Measurements from ENCODE around the gene PIK3AP1.

The PIK3AP1 gene

DNA sequence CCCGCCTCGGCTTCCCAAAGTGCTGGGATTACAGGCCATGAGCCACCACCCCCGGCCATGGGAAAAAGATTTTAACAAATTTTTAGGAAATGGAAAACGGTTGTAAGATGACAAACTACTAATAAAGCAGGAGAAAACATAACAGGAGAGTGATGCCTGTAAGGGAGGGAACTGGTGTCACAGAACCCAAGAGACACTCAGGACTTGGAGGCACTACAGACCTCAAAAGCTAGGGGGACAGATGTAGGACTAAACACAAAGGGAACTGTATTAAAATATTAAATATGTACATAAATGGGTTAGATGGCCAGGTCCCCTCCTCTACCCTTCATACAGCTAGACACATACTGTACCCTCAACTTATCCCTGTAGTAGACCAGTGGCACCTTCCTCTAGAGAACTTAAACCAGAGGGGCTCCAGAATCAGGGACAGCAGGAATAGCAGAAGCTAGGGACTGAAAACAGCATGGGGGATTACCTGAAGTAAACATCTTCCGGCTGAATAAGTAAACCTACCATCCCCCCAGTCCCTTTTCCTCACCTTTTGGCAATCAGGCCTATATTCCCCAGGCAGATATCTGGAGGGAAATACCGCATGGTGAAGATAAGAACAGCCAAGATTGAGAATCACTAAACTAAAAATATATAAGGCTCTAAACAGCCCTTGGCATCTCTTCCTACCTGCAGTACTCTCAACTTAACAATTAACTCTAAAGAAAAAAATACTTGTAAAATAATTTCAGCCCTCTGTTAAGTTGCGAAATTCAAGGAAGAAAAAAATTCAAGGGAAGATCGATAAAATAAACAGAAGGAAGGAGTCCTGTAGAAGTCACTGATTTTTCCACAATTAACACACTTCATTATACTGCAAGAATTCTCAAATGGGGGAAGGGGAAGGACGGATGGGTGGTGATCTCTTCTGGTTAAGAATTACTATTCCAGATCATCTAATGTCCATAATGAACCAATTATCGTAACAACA is 149.0 kb downstream of the PIK3AP1 start:
- H3K79me2 ChIP-seq (ENCODE audit: insufficient read depth, low read length), result peaks cover 93% of the 10 kb centered on the region
- TF ChIP-seq EZH2phosphoT487 (conservative IDR thresholded peaks at IDR 0.05; ENCODE audit: low read length), result no peak
- TF ChIP-seq, protein P1, sequence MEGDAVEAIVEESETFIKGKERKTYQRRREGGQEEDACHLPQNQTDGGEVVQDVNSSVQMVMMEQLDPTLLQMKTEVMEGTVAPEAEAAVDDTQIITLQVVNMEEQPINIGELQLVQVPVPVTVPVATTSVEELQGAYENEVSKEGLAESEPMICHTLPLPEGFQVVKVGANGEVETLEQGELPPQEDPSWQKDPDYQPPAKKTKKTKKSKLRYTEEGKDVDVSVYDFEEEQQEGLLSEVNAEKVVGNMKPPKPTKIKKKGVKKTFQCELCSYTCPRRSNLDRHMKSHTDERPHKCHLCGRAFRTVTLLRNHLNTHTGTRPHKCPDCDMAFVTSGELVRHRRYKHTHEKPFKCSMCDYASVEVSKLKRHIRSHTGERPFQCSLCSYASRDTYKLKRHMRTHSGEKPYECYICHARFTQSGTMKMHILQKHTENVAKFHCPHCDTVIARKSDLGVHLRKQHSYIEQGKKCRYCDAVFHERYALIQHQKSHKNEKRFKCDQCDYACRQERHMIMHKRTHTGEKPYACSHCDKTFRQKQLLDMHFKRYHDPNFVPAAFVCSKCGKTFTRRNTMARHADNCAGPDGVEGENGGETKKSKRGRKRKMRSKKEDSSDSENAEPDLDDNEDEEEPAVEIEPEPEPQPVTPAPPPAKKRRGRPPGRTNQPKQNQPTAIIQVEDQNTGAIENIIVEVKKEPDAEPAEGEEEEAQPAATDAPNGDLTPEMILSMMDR (IDR thresholded peaks at IDR 0.05; ENCODE audit: insufficient read depth, low read length, poor library complexity, severe bottlenecking), result no peak
- H3K27ac ChIP-seq (ENCODE audit: low read depth, low read length), result no peak overlapping the region
- H3K36me3 ChIP-seq (ENCODE audit: low read length), result peaks cover 21% of the 10 kb centered on the region; the same call in 1 of the 2 replicates
- no peak overlapping the region for H3K4me2 ChIP-seq (ENCODE audit: low read depth, low read length, poor library complexity, severe bottlenecking)
- H3K27me3 ChIP-seq (ENCODE audit: low read length), result no peaks in the 10 kb centered on the region
- H3K9ac ChIP-seq (ENCODE audit: low read length), result no peak overlapping the region
- no peaks in the 10 kb centered on the region for H3K9me2 ChIP-seq (replicated peaks; ENCODE audit: insufficient read depth, low read length)
- no peaks in the 10 kb centered on the region for H3F3A ChIP-seq (ENCODE audit: insufficient read depth)
- H3K9me3 ChIP-seq (ENCODE audit: insufficient read depth, low read length), result no peaks in the 10 kb centered on the region
- H4K20me1 ChIP-seq (ENCODE audit: low read depth, low read length), result peaks cover 30% of the 10 kb centered on the region
- no peak overlapping the region for H3K4me3 ChIP-seq (ENCODE audit: insufficient read depth, low read length, poor library complexity, severe bottlenecking)
- H2AFZ ChIP-seq (ENCODE audit: low read depth, low read length, severe bottlenecking), result no peak overlapping the region

DNA sequence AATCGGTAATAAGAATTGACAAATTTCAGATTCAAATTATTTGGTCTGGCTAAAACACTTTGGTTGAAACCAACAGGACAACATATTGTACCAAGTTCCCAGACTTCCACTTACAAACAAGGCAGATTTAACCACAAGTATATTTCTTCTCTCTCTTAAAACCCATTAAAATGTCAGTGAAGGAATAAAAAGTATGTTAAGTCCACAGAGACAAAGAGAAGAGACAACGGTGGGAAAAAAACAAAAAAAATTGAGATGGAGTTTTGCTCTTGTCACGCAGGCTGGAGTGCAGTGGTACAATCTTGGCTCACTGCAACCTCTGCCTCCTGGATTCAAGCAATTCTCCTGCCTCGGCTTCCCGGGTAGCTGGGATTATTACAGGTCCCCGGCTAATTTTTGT is 149.8 kb downstream of the PIK3AP1 start:
- no peaks in the 10 kb centered on the region for H3K9me3 ChIP-seq (ENCODE audit: insufficient read depth, low read length)
- no peak overlapping the region for H3K27ac ChIP-seq (ENCODE audit: low read depth, low read length)
- H3K79me2 ChIP-seq (ENCODE audit: insufficient read depth, low read length), result peaks cover 92% of the 10 kb centered on the region
- 0 out of 2 replicates have a peak, but pooled peaks cover 6% of the 10 kb centered on the region for H3F3A ChIP-seq (ENCODE audit: insufficient read depth)
- H3K27me3 ChIP-seq (ENCODE audit: low read length), result no peaks in the 10 kb centered on the region
- H2AFZ ChIP-seq (ENCODE audit: low read depth, low read length, severe bottlenecking), result no peak overlapping the region
- peaks cover 38% of the 10 kb centered on the region for H4K20me1 ChIP-seq (ENCODE audit: low read depth, low read length)
- H3K9me2 ChIP-seq (replicated peaks; ENCODE audit: insufficient read depth, low read length), result no peaks in the 10 kb centered on the region
- H3K36me3 ChIP-seq (ENCODE audit: low read length), result peaks cover 19% of the 10 kb centered on the region; the same call in 1 of the 2 replicates
- no peak overlapping the region for H3K9ac ChIP-seq (ENCODE audit: low read length)
- TF ChIP-seq, protein P1 (IDR thresholded peaks at IDR 0.05; ENCODE audit: insufficient read depth, low read length, poor library complexity, severe bottlenecking), result no peak
- TF ChIP-seq EZH2phosphoT487 (conservative IDR thresholded peaks at IDR 0.05; ENCODE audit: low read length), result no peak
- H3K4me3 ChIP-seq (ENCODE audit: insufficient read depth, low read length, poor library complexity, severe bottlenecking), result no peak overlapping the region
- H3K4me2 ChIP-seq (ENCODE audit: low read depth, low read length, poor library complexity, severe bottlenecking), result no peak overlapping the region

DNA sequence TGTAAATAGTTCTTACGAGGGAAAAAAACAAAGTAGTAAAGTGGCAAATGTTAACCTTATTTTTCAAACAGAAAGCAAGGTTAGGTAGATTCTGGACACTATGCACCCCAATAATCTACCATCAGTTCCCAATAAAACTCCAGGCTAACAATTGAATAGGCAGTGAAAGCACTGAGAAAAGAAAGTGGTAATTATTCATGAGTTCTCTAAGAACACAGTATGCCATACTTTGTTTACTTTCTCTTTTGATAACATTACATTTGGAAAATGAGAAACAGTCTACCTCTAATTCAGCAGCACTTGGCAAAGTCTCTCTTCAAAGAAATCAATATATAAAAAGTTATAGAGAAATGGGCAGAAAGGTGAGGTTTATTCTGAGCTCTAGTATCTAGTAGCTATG is 151.9 kb downstream of the PIK3AP1 start:
- no peak overlapping the region for H3K4me3 ChIP-seq (ENCODE audit: insufficient read depth, low read length, poor library complexity, severe bottlenecking)
- H3K27ac ChIP-seq (ENCODE audit: low read depth, low read length), result no peak overlapping the region
- H3F3A ChIP-seq (ENCODE audit: insufficient read depth), result 0 out of 2 replicates have a peak, but pooled peaks cover 6% of the 10 kb centered on the region
- H3K9ac ChIP-seq (ENCODE audit: low read length), result no peak overlapping the region
- H3K27me3 ChIP-seq (ENCODE audit: low read length), result no peaks in the 10 kb centered on the region
- no peaks in the 10 kb centered on the region for H3K9me2 ChIP-seq (replicated peaks; ENCODE audit: insufficient read depth, low read length)
- no peaks in the 10 kb centered on the region for H3K9me3 ChIP-seq (ENCODE audit: insufficient read depth, low read length)
- TF ChIP-seq EZH2phosphoT487 (conservative IDR thresholded peaks at IDR 0.05; ENCODE audit: low read length), result no peak
- TF ChIP-seq, protein P1 (IDR thresholded peaks at IDR 0.05; ENCODE audit: insufficient read depth, low read length, poor library complexity, severe bottlenecking), result no peak
- H2AFZ ChIP-seq (ENCODE audit: low read depth, low read length, severe bottlenecking), result no peak overlapping the region
- peaks cover 21% of the 10 kb centered on the region; the same call in 1 of the 2 replicates for H3K36me3 ChIP-seq (ENCODE audit: low read length)
- no peak overlapping the region for H3K4me2 ChIP-seq (ENCODE audit: low read depth, low read length, poor library complexity, severe bottlenecking)
- H4K20me1 ChIP-seq (ENCODE audit: low read depth, low read length), result peaks cover 43% of the 10 kb centered on the region
- H3K79me2 ChIP-seq (ENCODE audit: insufficient read depth, low read length), result peaks cover 80% of the 10 kb centered on the region
